Measurements from ENCODE around the gene SMIM26.

SMIM26 gene

GRCh38 chr20:18580012-18580411 lies 12.8 kb downstream of the SMIM26 start:
- DNase-seq (ENCODE audit: low read depth in 2 of 2), result no peak

- no peak for DNase-seq (ENCODE audit: low read depth in 2 of 2)
Measured at GRCh38 chr20:18585134-18585533, 17.9 kb downstream of the SMIM26 start.

- peak; percentile 64 to 65 for DNase-seq (ENCODE audit: low read depth in 2 of 2)
Measured at GRCh38 chr20:18587665-18588573, 20.7 kb downstream of the SMIM26 start, which contains the start of gene DTD1. Gene DTD1, plus strand, starts transcription at chr20:18588054. Its CDS starts 19 bp downstream, at chr20:18588073.

GRCh38 chr20:18588574-18588933 lies 21.3 kb downstream of the SMIM26 start:
- no peak for DNase-seq (ENCODE audit: low read depth in 2 of 2)

GRCh38 chr20:18589941-18590674 lies 22.9 kb downstream of the SMIM26 start:
- no peak for DNase-seq (ENCODE audit: low read depth in 2 of 2)

GRCh38 chr20:18596270-18596669 lies 29.0 kb downstream of the SMIM26 start:
- DNase-seq (ENCODE audit: low read depth in 2 of 2), result no peak

GRCh38 chr20:18609741-18610140 lies 42.5 kb downstream of the SMIM26 start:
- DNase-seq (ENCODE audit: low read depth in 2 of 2), result no peak

- DNase-seq (ENCODE audit: low read depth in 2 of 2), result no peak
Measured at GRCh38 chr20:18611492-18611891, 44.3 kb downstream of the SMIM26 start.

- DNase-seq (ENCODE audit: low read depth in 2 of 2), result no peak
Measured at GRCh38 chr20:18613553-18613952, 46.3 kb downstream of the SMIM26 start.

GRCh38 chr20:18614244-18614643 lies 47.0 kb downstream of the SMIM26 start:
- DNase-seq (ENCODE audit: low read depth in 2 of 2), result no peak

GRCh38 chr20:18615020-18615650 lies 47.9 kb downstream of the SMIM26 start:
- no peak for DNase-seq (ENCODE audit: low read depth in 2 of 2)
